GM10266 (cell line): ENCODE measurements around the gene FAM163B.

Experiments
- DNase-seq: peaks from one replicate; pipeline ENCODE4 v3.0.0; 2012; ENCODE audit errors: extremely low spot score
- CTCF ChIP-seq: IDR thresholded peaks from 2 replicates; pipeline ENCODE4 v1.5.1; 2012; ENCODE audit warnings: mild to moderate bottlenecking, low read depth; ENCODE audit not compliant: control insufficient read depth, insufficient read depth; ENCODE audit errors: missing control alignments

The FAM163B gene

GRCh38 chr9:133650026-133650425, 40.8 kb upstream of the FAM163B start:
- no peak for TF ChIP-seq CTCF
- no peak for DNase-seq

- TF ChIP-seq CTCF = no peak
- no peak for DNase-seq
Measured at GRCh38 chr9:133649194-133649593, 40.0 kb upstream of the FAM163B start.

GRCh38 chr9:133647765-133648469, 38.7 kb upstream of the FAM163B start:
- no peak for TF ChIP-seq CTCF
- no peak for DNase-seq

- no peak for TF ChIP-seq CTCF
- DNase-seq = no peak
Measured at GRCh38 chr9:133647148-133647547, 38.0 kb upstream of the FAM163B start.

- no peak for TF ChIP-seq CTCF
- DNase-seq = no peak
Measured at GRCh38 chr9:133645021-133645765, 36.0 kb upstream of the FAM163B start.

- TF ChIP-seq CTCF = no peak
- DNase-seq = no peak
Measured at GRCh38 chr9:133643978-133644760, 35.0 kb upstream of the FAM163B start.
